ENCODE measurements around the gene KDELR3. TPM values are rescaled to one million over a fixed set of nuclear protein-coding genes. Genes with fewer than 3 reads are reported as not detected.

The KDELR3 gene
- total RNA-seq, result 219 and 222 TPM in 2 replicates

GRCh38 chr22:38467904-38468442, at the start of gene KDELR3:
KDELR3 (plus strand) TSS chr22:38468096; CDS start chr22:38468234, 138 bp downstream.

GRCh38 chr22:38455076-38455529, 12.8 kb upstream of the KDELR3 start, which contains the start of gene KCNJ4:
KCNJ4 (minus strand) TSS chr22:38455199; CDS start chr22:38428132, 27,067 bp downstream.

DNA sequence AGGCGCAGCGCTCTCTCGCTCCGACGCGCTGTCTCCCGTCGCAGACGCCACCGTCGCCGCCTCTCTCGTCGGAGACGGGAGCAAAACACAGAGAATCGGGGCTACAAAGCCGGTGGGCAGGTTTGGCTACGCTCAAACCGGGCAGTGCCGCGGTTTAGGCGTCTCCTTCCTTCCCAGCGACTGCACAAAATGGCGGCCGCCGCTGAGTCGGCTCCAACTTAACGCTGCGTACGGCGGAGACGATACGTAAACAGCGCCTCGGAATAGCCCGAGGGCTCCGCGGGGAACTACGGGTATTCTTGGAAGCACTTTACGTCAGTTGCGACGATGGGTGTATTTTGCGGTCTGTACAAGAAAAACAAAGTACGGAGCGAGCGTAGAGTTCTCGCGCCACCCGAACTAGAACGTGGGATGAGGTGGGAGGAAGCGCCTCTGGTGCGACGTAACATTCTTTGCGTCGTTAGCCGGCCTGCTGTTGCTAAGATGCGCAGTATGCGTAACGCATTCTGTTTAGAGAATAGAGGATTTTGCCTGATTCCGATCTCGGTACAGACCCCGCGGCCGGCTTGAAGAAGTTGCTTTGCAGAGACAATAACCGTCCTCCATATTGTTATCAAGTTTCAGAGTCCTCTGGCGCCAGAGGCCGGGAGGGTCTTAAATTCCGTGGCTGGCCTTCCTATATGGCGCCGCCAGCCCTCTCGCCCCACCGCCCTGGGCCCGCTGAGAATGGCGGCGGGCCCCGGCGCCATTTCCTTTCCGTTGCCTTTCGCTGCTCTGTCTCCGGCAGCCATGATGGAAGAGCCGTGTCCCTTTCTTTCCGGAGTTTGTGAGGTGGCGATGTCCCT, 38.4 kb downstream of the KDELR3 start, which contains the start of gene DDX17:
Gene DDX17, minus strand, starts transcription at position 194 of the 845 bp plus-strand sequence.

Other genes starting within 250 kb of the KDELR3 start
- 51.0 and 54.4 TPM in 2 replicates for gene TMEM184B, start 195.1 kb upstream of the KDELR3 start, total RNA-seq
- 116 and 152 TPM in 2 replicates for gene CSNK1E, start 150.7 kb upstream of the KDELR3 start, total RNA-seq
- not detected in 2 replicates for gene KCNJ4, start 12.9 kb upstream of the KDELR3 start, total RNA-seq
- 139 and 161 TPM in 2 replicates for gene DDX17, start 38.2 kb downstream of the KDELR3 start, total RNA-seq
- gene DMC1, start 102.1 kb downstream of the KDELR3 start, total RNA-seq, result 3.2 and 6.3 TPM in 2 replicates
- 0.58 and 1.8 TPM in 2 replicates for gene FAM227A, start 188.3 kb downstream of the KDELR3 start, total RNA-seq
- gene CBY1, start 188.5 kb downstream of the KDELR3 start, total RNA-seq, result 17.5 and 23.9 TPM in 2 replicates
- gene TOMM22, start 213.9 kb downstream of the KDELR3 start, total RNA-seq, result 78.3 and 89.7 TPM in 2 replicates
- 48.1 and 53.0 TPM in 2 replicates for gene JOSD1, start 232.8 kb downstream of the KDELR3 start, total RNA-seq
- 29.4 and 30.3 TPM in 2 replicates for gene GTPBP1, start 237.8 kb downstream of the KDELR3 start, total RNA-seq